ENCODE measurements around the gene ABHD2. TPM values are rescaled to one million over a fixed set of nuclear protein-coding genes. Genes with fewer than 3 reads are reported as not detected.

The ABHD2 gene
- total and polyA plus RNA-seq, 2 donors, result 5.6 to 13.7 TPM

DNA sequence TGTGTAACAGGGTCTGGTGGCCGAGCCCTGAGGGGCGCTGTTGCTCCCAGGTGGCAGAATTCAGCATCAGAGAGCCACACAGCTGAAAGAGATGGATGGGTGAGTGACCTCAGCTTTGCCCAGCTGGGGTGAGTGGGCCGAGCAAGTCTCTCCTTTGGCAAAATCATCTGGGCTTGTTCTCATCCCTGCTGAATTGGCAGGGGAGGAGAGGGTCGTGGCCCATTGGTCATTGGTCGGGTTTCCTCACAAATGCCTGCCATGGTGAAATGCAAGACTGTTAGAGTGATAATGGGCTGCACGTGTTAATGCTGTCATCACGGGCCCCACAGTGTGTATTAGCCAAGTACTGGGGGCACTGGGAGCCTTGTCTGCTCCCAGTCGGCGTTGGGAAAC, 15.9 kb downstream of the ABHD2 start:
- no peaks in the 10 kb centered on the region for H3K27me3 ChIP-seq (ENCODE audit: control insufficient read depth in 2 of 2, insufficient read depth in 1 of 2, low read length in 1 of 2)
- H3K4me1 ChIP-seq (ENCODE audit: control insufficient read depth in 2 of 2, insufficient read depth in 2 of 2, low read length in 2 of 2), result peaks cover 0 to 7% of the 10 kb centered on the region in 2 donors
- peaks cover 8 to 24% of the 10 kb centered on the region in 2 donors for H3K36me3 ChIP-seq (ENCODE audit: control insufficient read depth in 2 of 2, insufficient read depth in 2 of 2, low read length in 1 of 2)
- DNase-seq (ENCODE audit: low read depth in 6 of 9, low spot score in 9 of 9), result no peak
- no peak overlapping the region for H3K27ac ChIP-seq (ENCODE audit: low read depth in 1 of 2, low read length in 1 of 2)
- H3K9me3 ChIP-seq (ENCODE audit: control insufficient read depth in 2 of 2, insufficient read depth in 1 of 2, low read length in 1 of 2), result no peaks in the 10 kb centered on the region
- no peak overlapping the region for H3K4me3 ChIP-seq (ENCODE audit: low read length in 2 of 2)
- 98% methylated on average over 9 of the region's 9 CpGs for WGBS

DNA sequence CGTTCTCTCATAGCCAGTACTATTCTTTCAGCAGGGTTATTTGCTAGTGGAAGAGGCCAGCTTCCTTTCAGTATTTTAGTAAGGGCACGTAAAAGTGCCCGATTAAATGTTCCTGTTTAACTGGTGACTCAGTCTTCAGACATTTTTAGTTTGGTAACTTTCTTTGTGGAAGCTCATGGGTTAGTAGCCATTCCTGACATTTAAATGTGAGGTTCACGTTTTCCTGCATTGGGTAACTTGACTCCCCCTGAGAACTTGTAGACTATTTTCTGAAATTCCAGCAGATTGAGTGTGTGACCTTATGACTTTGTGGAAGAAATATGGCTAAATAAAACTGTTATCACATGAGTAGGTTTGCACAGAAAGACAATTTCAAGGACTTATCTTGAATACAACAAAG, 16.9 kb downstream of the ABHD2 start:
- peaks cover 0 to 10% of the 10 kb centered on the region in 2 donors for H3K4me1 ChIP-seq (ENCODE audit: control insufficient read depth in 2 of 2, insufficient read depth in 2 of 2, low read length in 2 of 2)
- no peak overlapping the region for H3K4me3 ChIP-seq (ENCODE audit: low read length in 2 of 2)
- WGBS, result 91% methylated on average over 4 of the region's 4 CpGs
- no peak overlapping the region for H3K27ac ChIP-seq (ENCODE audit: low read depth in 1 of 2, low read length in 1 of 2)
- H3K9me3 ChIP-seq (ENCODE audit: control insufficient read depth in 2 of 2, insufficient read depth in 1 of 2, low read length in 1 of 2), result no peaks in the 10 kb centered on the region
- H3K36me3 ChIP-seq (ENCODE audit: control insufficient read depth in 2 of 2, insufficient read depth in 2 of 2, low read length in 1 of 2), result peaks cover 8 to 24% of the 10 kb centered on the region in 2 donors
- no peak for DNase-seq (ENCODE audit: low read depth in 6 of 9, low spot score in 9 of 9)
- H3K27me3 ChIP-seq (ENCODE audit: control insufficient read depth in 2 of 2, insufficient read depth in 1 of 2, low read length in 1 of 2), result no peaks in the 10 kb centered on the region

DNA sequence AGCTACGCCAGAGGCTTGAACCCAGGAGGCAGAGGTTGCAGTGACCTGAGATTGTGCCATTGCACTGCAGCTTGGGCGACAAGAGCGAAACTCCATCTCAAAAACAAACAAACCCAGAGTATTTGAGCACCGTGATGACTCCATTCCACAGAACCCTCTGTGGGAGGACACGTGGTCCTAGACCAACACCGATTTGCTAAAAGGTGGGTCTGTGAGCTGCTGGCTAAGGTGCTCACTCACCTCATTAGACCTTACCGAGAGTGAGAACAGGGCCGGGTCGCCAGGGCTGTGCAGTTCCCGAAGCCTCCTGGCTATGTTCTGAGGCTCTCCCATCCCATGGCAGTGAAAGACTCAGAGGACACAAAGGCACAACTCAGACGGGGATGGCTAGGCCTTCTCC, 17.9 kb downstream of the ABHD2 start:
- Histone ChIP-seq H3K4me3 (ENCODE audit: low read length in 2 of 2) (no peak overlapping the region), H3K27ac (ENCODE audit: low read depth in 1 of 2, low read length in 1 of 2) (no peak overlapping the region), H3K27me3 (ENCODE audit: control insufficient read depth in 2 of 2, insufficient read depth in 1 of 2, low read length in 1 of 2) (no peaks in the 10 kb centered on the region), H3K36me3 (ENCODE audit: control insufficient read depth in 2 of 2, insufficient read depth in 2 of 2, low read length in 1 of 2) (peaks cover 8 to 24% of the 10 kb centered on the region in 2 donors), H3K4me1 (ENCODE audit: control insufficient read depth in 2 of 2, insufficient read depth in 2 of 2, low read length in 2 of 2) (peaks cover 0 to 10% of the 10 kb centered on the region in 2 donors), H3K9me3 (ENCODE audit: control insufficient read depth in 2 of 2, insufficient read depth in 1 of 2, low read length in 1 of 2) (no peaks in the 10 kb centered on the region)
- WGBS, result 90% methylated on average over 11 of the region's 11 CpGs
- no peak for DNase-seq (ENCODE audit: low read depth in 6 of 9, low spot score in 9 of 9)

DNA sequence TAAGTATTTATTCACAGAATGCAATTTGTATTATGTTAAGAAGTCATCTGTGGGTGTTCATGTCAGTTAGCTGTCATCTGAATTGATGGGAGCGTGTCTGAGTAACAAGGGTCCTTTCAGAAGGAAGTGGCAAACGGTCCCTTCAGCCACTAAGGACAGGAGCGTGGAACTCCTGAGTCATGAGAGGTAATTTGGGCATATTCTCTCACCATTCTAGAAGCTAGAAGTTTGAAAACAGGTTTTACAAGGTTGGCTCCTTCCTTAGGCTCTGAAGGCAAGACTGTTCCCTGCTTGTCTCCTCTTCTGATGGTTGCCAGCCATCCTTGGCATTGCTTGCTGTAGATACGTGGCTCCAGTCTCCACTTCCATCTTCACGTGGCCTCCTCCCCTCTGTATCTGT, 19.7 kb downstream of the ABHD2 start:
- H3K36me3 ChIP-seq (ENCODE audit: control insufficient read depth in 2 of 2, insufficient read depth in 2 of 2, low read length in 1 of 2), result peaks cover 8 to 20% of the 10 kb centered on the region in 2 donors
- no peaks in the 10 kb centered on the region for H3K27me3 ChIP-seq (ENCODE audit: control insufficient read depth in 2 of 2, insufficient read depth in 1 of 2, low read length in 1 of 2)
- no peaks in the 10 kb centered on the region for H3K9me3 ChIP-seq (ENCODE audit: control insufficient read depth in 2 of 2, insufficient read depth in 1 of 2, low read length in 1 of 2)
- peaks cover 0 to 8% of the 10 kb centered on the region in 2 donors for H3K4me1 ChIP-seq (ENCODE audit: control insufficient read depth in 2 of 2, insufficient read depth in 2 of 2, low read length in 2 of 2)
- DNase-seq (ENCODE audit: low read depth in 6 of 9, low spot score in 9 of 9), result no peak
- WGBS, result 88% methylated on average over 5 of the region's 5 CpGs
- H3K27ac ChIP-seq (ENCODE audit: low read depth in 1 of 2, low read length in 1 of 2), result no peak overlapping the region
- H3K4me3 ChIP-seq (ENCODE audit: low read length in 2 of 2), result no peak overlapping the region

DNA sequence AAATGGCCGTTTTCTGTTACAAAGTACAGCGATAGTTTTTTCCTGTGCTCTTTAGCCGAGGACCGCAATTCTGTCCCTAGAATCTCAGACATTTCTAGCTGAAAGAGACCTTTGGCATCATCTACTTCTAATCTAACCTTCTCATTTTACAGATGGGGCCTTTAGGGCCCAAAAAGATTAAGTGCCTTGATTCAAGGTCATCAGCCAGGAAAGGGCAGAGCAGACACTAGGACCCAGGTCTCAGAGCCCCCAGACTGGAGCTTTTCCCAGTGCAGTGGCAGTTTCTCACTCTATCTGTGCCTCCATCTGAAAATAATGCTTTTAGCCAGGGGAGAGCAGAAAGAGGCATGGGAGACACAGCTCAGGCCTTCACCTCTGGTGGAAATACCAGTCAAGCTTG, 20.6 kb downstream of the ABHD2 start:
- Histone ChIP-seq H3K36me3 (ENCODE audit: control insufficient read depth in 2 of 2, insufficient read depth in 2 of 2, low read length in 1 of 2) (peaks cover 8 to 15% of the 10 kb centered on the region in 2 donors), H3K27me3 (ENCODE audit: control insufficient read depth in 2 of 2, insufficient read depth in 1 of 2, low read length in 1 of 2) (no peaks in the 10 kb centered on the region), H3K27ac (ENCODE audit: low read depth in 1 of 2, low read length in 1 of 2) (no peak overlapping the region), H3K4me1 (ENCODE audit: control insufficient read depth in 2 of 2, insufficient read depth in 2 of 2, low read length in 2 of 2) (peaks cover 0 to 6% of the 10 kb centered on the region in 2 donors), H3K4me3 (ENCODE audit: low read length in 2 of 2) (no peak overlapping the region), H3K9me3 (ENCODE audit: control insufficient read depth in 2 of 2, insufficient read depth in 1 of 2, low read length in 1 of 2) (no peaks in the 10 kb centered on the region)
- no peak for DNase-seq (ENCODE audit: low read depth in 6 of 9, low spot score in 9 of 9)
- 98% methylated on average over 4 of the region's 4 CpGs for WGBS

DNA sequence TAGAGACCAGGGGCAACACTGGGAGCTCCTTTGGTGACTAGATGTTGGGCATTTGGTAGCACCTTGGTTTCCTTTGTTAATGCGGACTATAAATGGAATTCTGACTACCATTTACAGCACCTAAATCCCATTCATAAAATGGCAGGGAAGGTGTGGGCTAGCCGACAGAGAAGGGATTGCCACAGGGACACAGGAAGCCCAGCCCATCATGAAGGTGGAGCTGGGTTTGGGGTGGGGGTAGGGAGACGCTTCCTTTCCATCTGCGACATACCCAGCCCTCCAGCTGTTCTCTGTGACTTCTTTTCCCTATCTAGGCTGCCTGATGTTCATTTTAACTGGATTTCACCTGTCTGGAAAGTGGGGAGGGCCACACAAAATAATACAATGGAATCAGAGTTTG, 21.0 kb downstream of the ABHD2 start:
- Histone ChIP-seq H3K27ac (ENCODE audit: low read depth in 1 of 2, low read length in 1 of 2) (no peak overlapping the region), H3K9me3 (ENCODE audit: control insufficient read depth in 2 of 2, insufficient read depth in 1 of 2, low read length in 1 of 2) (no peaks in the 10 kb centered on the region), H3K4me3 (ENCODE audit: low read length in 2 of 2) (no peak overlapping the region), H3K27me3 (ENCODE audit: control insufficient read depth in 2 of 2, insufficient read depth in 1 of 2, low read length in 1 of 2) (no peaks in the 10 kb centered on the region), H3K4me1 (ENCODE audit: control insufficient read depth in 2 of 2, insufficient read depth in 2 of 2, low read length in 2 of 2) (peaks cover 0 to 6% of the 10 kb centered on the region in 2 donors), H3K36me3 (ENCODE audit: control insufficient read depth in 2 of 2, insufficient read depth in 2 of 2, low read length in 1 of 2) (peaks cover 8 to 14% of the 10 kb centered on the region in 2 donors)
- 65% methylated on average over 4 of the region's 4 CpGs for WGBS
- DNase-seq (ENCODE audit: low read depth in 6 of 9, low spot score in 9 of 9), result no peak

DNA sequence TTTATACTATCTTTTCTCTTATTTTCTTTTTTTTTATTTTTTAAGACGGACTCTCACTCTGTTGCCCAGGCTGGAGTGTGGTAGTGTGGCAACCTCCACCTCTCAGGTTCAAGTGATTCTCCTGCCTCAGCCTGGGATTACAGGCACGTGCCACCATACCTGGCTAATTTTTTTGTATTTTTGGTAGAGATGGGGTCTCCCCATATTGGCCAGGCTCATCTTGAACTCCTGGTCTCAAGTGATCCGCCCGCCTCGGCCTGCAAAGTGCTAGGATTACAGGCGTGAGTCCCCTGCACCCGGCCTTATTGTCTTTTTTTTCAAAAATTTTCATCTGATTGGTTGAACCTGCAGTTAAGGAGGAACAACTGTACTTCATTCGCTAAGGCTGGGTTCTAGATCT, 21.8 kb downstream of the ABHD2 start:
- peaks cover 10 to 18% of the 10 kb centered on the region in 2 donors for H3K36me3 ChIP-seq (ENCODE audit: control insufficient read depth in 2 of 2, insufficient read depth in 2 of 2, low read length in 1 of 2)
- H3K27ac ChIP-seq (ENCODE audit: low read depth in 1 of 2, low read length in 1 of 2), result no peak overlapping the region
- H3K4me3 ChIP-seq (ENCODE audit: low read length in 2 of 2), result no peak overlapping the region
- H3K27me3 ChIP-seq (ENCODE audit: control insufficient read depth in 2 of 2, insufficient read depth in 1 of 2, low read length in 1 of 2), result no peaks in the 10 kb centered on the region
- H3K4me1 ChIP-seq (ENCODE audit: control insufficient read depth in 2 of 2, insufficient read depth in 2 of 2, low read length in 2 of 2), result peaks cover 0 to 6% of the 10 kb centered on the region in 2 donors
- no peaks in the 10 kb centered on the region for H3K9me3 ChIP-seq (ENCODE audit: control insufficient read depth in 2 of 2, insufficient read depth in 1 of 2, low read length in 1 of 2)
- no peak for DNase-seq (ENCODE audit: low read depth in 6 of 9, low spot score in 9 of 9)
- WGBS, result 98% methylated on average over 8 of the region's 8 CpGs

DNA sequence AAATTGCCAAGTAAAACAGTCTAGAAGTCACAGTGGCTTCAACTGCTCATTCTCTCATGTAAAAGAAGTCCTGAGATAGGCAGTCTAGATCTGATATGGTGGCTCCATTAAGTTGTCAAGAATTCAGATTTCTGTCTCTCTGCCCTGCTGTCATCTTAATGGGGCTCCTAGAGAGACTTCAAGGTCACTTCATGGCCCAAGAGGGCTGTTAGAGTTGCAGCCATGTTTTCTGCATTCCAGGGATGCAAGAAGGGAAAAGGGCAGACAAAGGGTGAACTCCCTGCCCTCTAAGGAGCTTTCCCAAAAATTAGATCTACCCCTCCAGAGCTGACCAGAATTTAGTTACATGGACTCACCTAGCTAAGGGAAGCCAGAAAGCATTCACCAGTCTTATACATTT, 23.1 kb downstream of the ABHD2 start:
- H3K4me3 ChIP-seq (ENCODE audit: low read length in 2 of 2), result no peak overlapping the region
- H3K36me3 ChIP-seq (ENCODE audit: control insufficient read depth in 2 of 2, insufficient read depth in 2 of 2, low read length in 1 of 2), result peaks cover 14 to 23% of the 10 kb centered on the region in 2 donors
- no peak overlapping the region for H3K27ac ChIP-seq (ENCODE audit: low read depth in 1 of 2, low read length in 1 of 2)
- H3K27me3 ChIP-seq (ENCODE audit: control insufficient read depth in 2 of 2, insufficient read depth in 1 of 2, low read length in 1 of 2), result no peaks in the 10 kb centered on the region
- H3K4me1 ChIP-seq (ENCODE audit: control insufficient read depth in 2 of 2, insufficient read depth in 2 of 2, low read length in 2 of 2), result peaks cover 0 to 10% of the 10 kb centered on the region in 2 donors
- H3K9me3 ChIP-seq (ENCODE audit: control insufficient read depth in 2 of 2, insufficient read depth in 1 of 2, low read length in 1 of 2), result no peaks in the 10 kb centered on the region
- DNase-seq (ENCODE audit: low read depth in 6 of 9, low spot score in 9 of 9), result no peak

DNA sequence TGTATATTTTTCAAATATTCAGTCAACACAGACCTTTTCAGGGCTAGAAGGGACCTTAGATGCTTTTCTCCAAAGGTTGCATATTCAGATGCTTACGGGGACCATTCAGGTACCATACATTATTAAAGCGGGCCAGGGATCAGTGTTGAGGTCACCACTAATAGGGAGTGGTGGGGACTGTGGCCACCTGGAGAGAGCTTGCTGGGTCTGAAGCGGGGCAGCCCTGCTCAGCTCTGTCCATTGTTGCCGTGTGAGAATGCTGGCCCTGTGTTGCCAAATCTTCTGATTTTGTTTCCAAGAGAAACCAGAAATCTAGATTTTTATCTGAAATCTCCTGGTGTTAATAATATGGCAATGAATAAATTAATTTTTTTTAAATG, 23.7 kb downstream of the ABHD2 start:
- WGBS, result 89% methylated on average over 4 of the region's 4 CpGs

More for the DNA sequence above, 23.7 kb downstream of the ABHD2 start:
- no peak for DNase-seq (ENCODE audit: low read depth in 6 of 9, low spot score in 9 of 9)
- Histone ChIP-seq H3K36me3 (ENCODE audit: control insufficient read depth in 2 of 2, insufficient read depth in 2 of 2, low read length in 1 of 2) (peaks cover 20 to 28% of the 10 kb centered on the region in 2 donors), H3K4me3 (ENCODE audit: low read length in 2 of 2) (no peak overlapping the region), H3K27me3 (ENCODE audit: control insufficient read depth in 2 of 2, insufficient read depth in 1 of 2, low read length in 1 of 2) (no peaks in the 10 kb centered on the region), H3K9me3 (ENCODE audit: control insufficient read depth in 2 of 2, insufficient read depth in 1 of 2, low read length in 1 of 2) (no peaks in the 10 kb centered on the region), H3K4me1 (ENCODE audit: control insufficient read depth in 2 of 2, insufficient read depth in 2 of 2, low read length in 2 of 2) (peaks cover 0 to 10% of the 10 kb centered on the region in 2 donors), H3K27ac (ENCODE audit: low read depth in 1 of 2, low read length in 1 of 2) (no peak overlapping the region)
